ENCODE results near the gene CD84.

- TF ChIP-seq ELF4 (IDR thresholded peaks at IDR 0.05) (no peak), NFRKB (IDR thresholded peaks at IDR 0.05) (no peak), SUZ12 (IDR thresholded peaks at IDR 0.05) (no peak), BHLHE40 (IDR thresholded peaks at IDR 0.05; ENCODE audit: borderline replicate concordance) (no peak), ZNF384 (IDR thresholded peaks at IDR 0.05) (no peak), CTBP1 (IDR thresholded peaks at IDR 0.05; ENCODE audit: borderline replicate concordance) (no peak), FOXK2 (IDR thresholded peaks at IDR 0.05) (no peak), ARNT (IDR thresholded peaks at IDR 0.05) (no peak), SP1 (IDR thresholded peaks at IDR 0.05) (no peak), L3MBTL2 (conservative IDR thresholded peaks at IDR 0.05) (no peak)
- TF ChIP-seq, protein P1, sequence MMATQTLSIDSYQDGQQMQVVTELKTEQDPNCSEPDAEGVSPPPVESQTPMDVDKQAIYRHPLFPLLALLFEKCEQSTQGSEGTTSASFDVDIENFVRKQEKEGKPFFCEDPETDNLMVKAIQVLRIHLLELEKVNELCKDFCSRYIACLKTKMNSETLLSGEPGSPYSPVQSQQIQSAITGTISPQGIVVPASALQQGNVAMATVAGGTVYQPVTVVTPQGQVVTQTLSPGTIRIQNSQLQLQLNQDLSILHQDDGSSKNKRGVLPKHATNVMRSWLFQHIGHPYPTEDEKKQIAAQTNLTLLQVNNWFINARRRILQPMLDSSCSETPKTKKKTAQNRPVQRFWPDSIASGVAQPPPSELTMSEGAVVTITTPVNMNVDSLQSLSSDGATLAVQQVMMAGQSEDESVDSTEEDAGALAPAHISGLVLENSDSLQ (IDR thresholded peaks at IDR 0.05), result no peak
Measured at GRCh38 chr1:160623227-160623633, 43.9 kb upstream of the CD84 start.
